H1 (cell line): Measurements from ENCODE around the gene SHROOM3. TPM values are rescaled to one million over a fixed set of nuclear protein-coding genes. Genes with fewer than 3 reads are reported as not detected.

Experiments used
- CTCF ChIA-PET: fragments of 300-600 bp; sonication (Branson Sonifier 250); formaldehyde crosslinking; loops from one replicate; lab custom pipeline; 2021; ENCODE audit not compliant: partially characterized antibody; lab: Charles Lee
- POLR2A ChIA-PET: fragments of 300-600 bp; sonication (Branson Sonifier 250); formaldehyde crosslinking; loops from one replicate; lab custom pipeline; 2021; ENCODE audit warnings: inconsistent platforms; ENCODE audit not compliant: partially characterized antibody; lab: Charles Lee
- DNase-seq, 2 experiments: peaks; one replicate each; pipeline versions ENCODE4 v3.0.0 to v3.0.0-alpha.2; 2010 to 2022; ENCODE audit warnings: low spot score in 2 of 2, low read depth in 1 of 2, mixed read lengths in 1 of 2
- FAIRE-seq: peaks from 2 replicates; lab custom pipeline; 2011; peaks lifted over from hg19 to GRCh38; lab: Jason Lieb, UNC
- H2AFZ ChIP-seq: 2 replicates; pipeline ENCODE4 v1.8.1; 2012; ENCODE audit warnings: low read length, inconsistent platforms
- H2AK5ac ChIP-seq: 2 replicates; pipeline ENCODE4 v1.6.1; 2013; ENCODE audit warnings: low read depth, low read length
- H2BK120ac ChIP-seq: replicated peaks from 2 replicates; pipeline ENCODE3; 2013; ENCODE audit warnings: low read depth, low read length, inconsistent platforms
- H2BK12ac ChIP-seq: 2 replicates; pipeline ENCODE4 v1.6.1; 2013; ENCODE audit warnings: low read depth, low read length
- H2BK15ac ChIP-seq: 2 replicates; pipeline ENCODE4 v1.6.1; 2013; ENCODE audit warnings: low read length
- H2BK20ac ChIP-seq: 2 replicates; pipeline ENCODE4 v1.6.1; 2013; ENCODE audit warnings: low read length
- H2BK5ac ChIP-seq: 2 replicates; pipeline ENCODE4 v1.6.1; 2013; ENCODE audit warnings: low read depth, low read length
- H3K14ac ChIP-seq: 2 replicates; pipeline ENCODE4 v1.6.1; 2013; ENCODE audit warnings: inconsistent platforms; ENCODE audit not compliant: insufficient read length
- H3K18ac ChIP-seq: 2 replicates; pipeline ENCODE4 v1.6.1; 2013; ENCODE audit warnings: low read length; ENCODE audit errors: extremely low read depth
- H3K23ac ChIP-seq: 2 replicates; pipeline ENCODE4 v1.6.1; 2013; ENCODE audit warnings: inconsistent platforms; ENCODE audit not compliant: insufficient read length
- H3K23me2 ChIP-seq: 2 replicates; pipeline ENCODE4 v1.6.1; 2013; ENCODE audit warnings: low read depth, low read length
- H3K27ac ChIP-seq: 2 replicates; pipeline ENCODE4 v1.6.1; 2011; ENCODE audit warnings: low read depth, low read length, inconsistent platforms
- H3K27me3 ChIP-seq, 4 experiments: replicated peaks in 1 of 4; 1 replicate in 1 of 4; 2 replicates in 3 of 4; pipeline versions ENCODE4 v1.6.1 to v1.8.1; 2011 to 2013; ENCODE audit warnings: low read length in 3 of 4, mild to moderate bottlenecking in 3 of 4, inconsistent platforms in 2 of 4, mixed read lengths in 2 of 4, moderate library complexity in 1 of 4; ENCODE audit not compliant: control insufficient read depth in 3 of 4, insufficient read depth in 3 of 4; ENCODE audit errors: extremely low read depth in 1 of 4
- H3K36me3 ChIP-seq, 4 experiments: 2 replicates each; pipeline versions ENCODE4 v1.6.1 to v1.8.1; 2011 to 2013; ENCODE audit warnings: mild to moderate bottlenecking in 4 of 4, low read length in 3 of 4, moderate library complexity in 2 of 4, control low read depth in 1 of 4, inconsistent platforms in 1 of 4; ENCODE audit not compliant: insufficient read depth in 4 of 4, control insufficient read depth in 2 of 4
- H3K4ac ChIP-seq: replicated peaks from 2 replicates; pipeline ENCODE3; 2013; ENCODE audit warnings: low read length, low read depth, mixed read lengths, inconsistent platforms; ENCODE audit not compliant: insufficient read length
- H3K4me1 ChIP-seq, 4 experiments: replicated peaks in 1 of 4; 1 replicate in 1 of 4; 2 replicates in 3 of 4; pipeline versions ENCODE4 v1.6.1 to v1.8.1; 2011 to 2013; ENCODE audit warnings: low read length in 3 of 4, inconsistent platforms in 2 of 4, mixed read lengths in 1 of 4; ENCODE audit not compliant: insufficient read depth in 4 of 4, control insufficient read depth in 3 of 4
- H3K4me2 ChIP-seq, 2 experiments: 2 replicates each; pipeline versions ENCODE4 v1.6.1 to v1.8.1; 2011 to 2013; ENCODE audit warnings: low read depth in 2 of 2, low read length in 2 of 2, control low read depth in 1 of 2, inconsistent platforms in 1 of 2, mild to moderate bottlenecking in 1 of 2; ENCODE audit not compliant: insufficient read depth in 1 of 2
- H3K4me3 ChIP-seq, 4 experiments: fragments of 200-600, 300-600 bp in 1 of 4; sonication (generic), shearing (Covaris generic), sonication (Bioruptor Twin) in 1 of 4; 2 replicates each; pipeline versions ENCODE4 v1.5.1 to v1.8.1; 2011 to 2016; ENCODE audit warnings: low read length in 4 of 4, low read depth in 3 of 4, control low read depth in 2 of 4, inconsistent platforms in 2 of 4, mild to moderate bottlenecking in 2 of 4, mixed read lengths in 1 of 4, moderate library complexity in 1 of 4; ENCODE audit not compliant: insufficient read depth in 2 of 4; ENCODE audit errors: extremely low read depth in 1 of 4
- H3K56ac ChIP-seq: replicated peaks from 2 replicates; pipeline ENCODE3; 2013; ENCODE audit warnings: low read depth, mild to moderate bottlenecking, mixed read lengths, low read length, inconsistent platforms; ENCODE audit not compliant: insufficient read length
- H3K79me1 ChIP-seq: 2 replicates; pipeline ENCODE4 v1.6.1; 2013; ENCODE audit warnings: low read depth, low read length, control low read depth
- H3K79me2 ChIP-seq, 2 experiments: 2 replicates each; pipeline versions ENCODE4 v1.6.1 to v1.8.1; 2012 to 2013; ENCODE audit warnings: low read length in 2 of 2, mild to moderate bottlenecking in 2 of 2, inconsistent platforms in 1 of 2; ENCODE audit not compliant: insufficient read depth in 2 of 2, control insufficient read depth in 1 of 2
- H3K9ac ChIP-seq, 4 experiments: replicated peaks in 1 of 4; 1 replicate in 1 of 4; 2 replicates in 3 of 4; pipeline versions ENCODE4 v1.6.1 to v1.8.1; 2011 to 2013; ENCODE audit warnings: low read depth in 3 of 4, low read length in 3 of 4, control low read depth in 2 of 4, mild to moderate bottlenecking in 2 of 4, moderate library complexity in 2 of 4, inconsistent platforms in 1 of 4; ENCODE audit errors: extremely low read depth in 1 of 4
- H3K9me3 ChIP-seq, 2 experiments: 2 replicates each; pipeline versions ENCODE4 v1.6.1 to v1.8.1; 2012 to 2013; ENCODE audit warnings: mild to moderate bottlenecking in 2 of 2, moderate library complexity in 2 of 2, control low read depth in 1 of 2, inconsistent platforms in 1 of 2, low read depth in 1 of 2, low read length in 1 of 2, mixed read lengths in 1 of 2; ENCODE audit not compliant: insufficient read depth in 2 of 2
- H4K20me1 ChIP-seq, 2 experiments: replicated peaks in 1 of 2; 2 replicates each; pipeline versions ENCODE3 to v1.8.1; 2011 to 2013; ENCODE audit warnings: inconsistent platforms in 2 of 2, low read length in 2 of 2, mild to moderate bottlenecking in 1 of 2; ENCODE audit not compliant: insufficient read depth in 2 of 2, control insufficient read depth in 1 of 2
- H4K5ac ChIP-seq: 2 replicates; pipeline ENCODE4 v1.6.1; 2013; ENCODE audit warnings: low read length, low read depth, mixed read lengths, inconsistent platforms; ENCODE audit not compliant: insufficient read length
- H4K8ac ChIP-seq: 2 replicates; pipeline ENCODE4 v1.8.0; 2013; ENCODE audit warnings: mild to moderate bottlenecking, moderate library complexity, low read length, inconsistent platforms; ENCODE audit not compliant: insufficient read depth; ENCODE audit errors: extremely low read depth
- H4K91ac ChIP-seq: replicated peaks from 2 replicates; pipeline ENCODE3; 2013; ENCODE audit warnings: low read length, mixed read lengths, inconsistent platforms; ENCODE audit not compliant: insufficient read length
- CHD2 ChIP-seq: IDR thresholded peaks from 2 replicates; pipeline ENCODE4 v1.6.1; 2012; ENCODE audit warnings: low read length, improper control_type of control experiment
- CTBP2 ChIP-seq: IDR thresholded peaks from 2 replicates; pipeline ENCODE4 v1.7.0; 2011; ENCODE audit warnings: borderline replicate concordance, mild to moderate bottlenecking, moderate library complexity, mixed read lengths, low read length; ENCODE audit not compliant: insufficient read depth, insufficient read length
- CTCF ChIP-seq, 3 experiments: IDR thresholded peaks; 1 replicate in 2 of 3; 2 replicates in 1 of 3; pipeline versions ENCODE4 v1.5.1 to v1.6.1; 2011; ENCODE audit warnings: low read length in 3 of 3, mild to moderate bottlenecking in 3 of 3, inconsistent platforms in 2 of 3, low read depth in 1 of 3, moderate library complexity in 1 of 3; ENCODE audit not compliant: insufficient read depth in 1 of 3; ENCODE audit errors: control extremely low read depth in 1 of 3
- JUND ChIP-seq: IDR thresholded peaks from 2 replicates; pipeline ENCODE4 v1.6.1; 2011; ENCODE audit warnings: mild to moderate bottlenecking, improper control_type of control experiment, low read length
- MAFK ChIP-seq: IDR thresholded peaks from 2 replicates; pipeline ENCODE4 v1.6.1; 2012; ENCODE audit warnings: low read depth, mild to moderate bottlenecking, improper control_type of control experiment, low read length
- POU5F1 ChIP-seq: IDR thresholded peaks from 2 replicates; pipeline ENCODE4 v1.6.1; 2011; ENCODE audit warnings: low read depth, mild to moderate bottlenecking, low read length, moderate library complexity
- RFX5 ChIP-seq: IDR thresholded peaks from 2 replicates; pipeline ENCODE4 v1.6.1; 2011; ENCODE audit warnings: low read depth, low read length, improper control_type of control experiment, borderline replicate concordance
- SAP30 ChIP-seq: fragments of 300-600 bp; sonication (generic); IDR thresholded peaks from 2 replicates; pipeline ENCODE4 v1.7.1; 2012; ENCODE audit warnings: low read length, moderate library complexity, mild to moderate bottlenecking, inconsistent platforms; ENCODE audit not compliant: insufficient read depth, insufficient replicate concordance
- SIX5 ChIP-seq: IDR thresholded peaks from 2 replicates; pipeline ENCODE4 v1.6.1; 2011; ENCODE audit warnings: mild to moderate bottlenecking, low read depth, low read length
- SUZ12 ChIP-seq: fragments of 200-600 bp; sonication (generic); IDR thresholded peaks from 2 replicates; pipeline ENCODE4 v1.6.1; 2012; ENCODE audit warnings: mild to moderate bottlenecking, inconsistent platforms, low read length, moderate library complexity, mixed read lengths
- TBP ChIP-seq: IDR thresholded peaks from 2 replicates; pipeline ENCODE4 v1.6.1; 2011; ENCODE audit warnings: low read depth, low read length, improper control_type of control experiment
- ZNF274 ChIP-seq: IDR thresholded peaks from 2 replicates; pipeline ENCODE4 v1.7.0; 2012; ENCODE audit warnings: low read length, borderline replicate concordance; ENCODE audit errors: extremely low read depth
- WGBS, 2 experiments: shearing (Covaris generic) in 1 of 2; methylation state at CpG; one replicate each; pipeline versions ENCODE4 v1.1.6 to v1.1.7; 2013 to 2015; ENCODE audit warnings: low lambda C conversion rate in 2 of 2, mixed read lengths in 2 of 2, inconsistent platforms in 1 of 2, low coverage in 1 of 2, missing lambda C conversion rate in 1 of 2; ENCODE audit not compliant: insufficient replicate concordance in 2 of 2, insufficient coverage in 1 of 2, insufficient read length in 1 of 2; ENCODE audit errors: extremely low coverage in 1 of 2, missing lambda C conversion rate in 1 of 2; 5-methylcytosine and 5-hydroxymethylcytosine counted together
- polyA plus RNA-seq, 7 experiments: library from polyadenylated mRNA; depleted of rRNA in 3 of 7; stranded (reverse) in 5 of 7; unstranded in 2 of 7; fragments of >200 nt in 5 of 7; fragments of 200-250 nt in 2 of 7; gene quantifications; 1 replicate in 5 of 7; 2 replicates in 1 of 7; 4 replicates in 1 of 7; pipeline versions ENCODE4 v1.2.1 to v1.2.3, GENCODE V29; 2011 to 2013; ENCODE audit warnings: missing spikeins in 2 of 7, mixed read lengths in 2 of 7
- total RNA-seq: library from RNA; stranded (reverse); fragmentation: NEBNext Ultra II Directional; extraction: Animal tissue kit (Norgen Biotek cat#: 25700); gene quantifications from 2 replicates; pipeline ENCODE4 v1.2.1, GENCODE V29; 2021

The SHROOM3 gene
- total and polyA plus RNA-seq, 2 of the 8 experiments (the other 6 are each of a cell fraction or from before 2014, with no cell fraction given): 15.8 to 34.0 TPM

GRCh38 chr4:76582817-76583087 is 147.7 kb downstream of the SHROOM3 start:
- Histone ChIP-seq H2AK5ac (no peak overlapping the region), H3K4me2 (no peak overlapping the region), H3K79me1 (no peaks in the 10 kb centered on the region), H3K27ac (no peak overlapping the region), H4K20me1 (no peaks in the 10 kb centered on the region), H4K8ac (no peak overlapping the region), H3K36me3 (no peaks in the 10 kb centered on the region), H2BK15ac (no peak overlapping the region), H3K18ac (no peak overlapping the region), H3K14ac (no peak overlapping the region), H3K23me2 (peaks cover 2% of the 10 kb centered on the region; the same call in 1 of the 2 replicates), H3K27me3 (no peaks in the 10 kb centered on the region), H3K79me2 (no peaks in the 10 kb centered on the region), H2BK12ac (no peak overlapping the region), H4K91ac (no peak overlapping the region), H2BK5ac (no peak overlapping the region), H3K23ac (no peak overlapping the region), H4K5ac (no peak overlapping the region), H3K4me3 (no peak overlapping the region), H3K4ac (no peak overlapping the region), H2BK20ac (no peak overlapping the region), H2BK120ac (no peak overlapping the region), H3K9ac (no peak overlapping the region), H3K4me1 (peaks cover 0 to 6% (median 3%) of the 10 kb centered on the region in 4 experiments), H3K56ac (no peak overlapping the region), H2AFZ (no peak overlapping the region), H3K9me3 (no peaks in the 10 kb centered on the region)
- DNase-seq (no peak), FAIRE-seq (no peak)
- WGBS, 2 experiments: 91% methylated on average over 3 of the region's 3 CpGs; no CpG with 5 or more reads in 1 of the 2 experiments
- CTCF ChIA-PET: interaction anchor here (0.7 kb wide), 2 partner anchors 135 to 304 kb away, joined by 3 read pairs; no protein-coding TSS in a partner anchor
- TF ChIP-seq POU5F1 (no peak), CTCF (IDR thresholded peaks at IDR 0.05; ENCODE audit: control extremely low read depth in 1 of 3, insufficient read depth in 1 of 3, low read depth in 1 of 3, low read length in 3 of 3) (no peak), RFX5 (no peak), SUZ12 (no peak), ZNF274 (no peak), CTBP2 (no peak), SIX5 (no peak), MAFK (no peak), SAP30 (no peak), TBP (no peak), JUND (no peak), CHD2 (no peak)
- POLR2A ChIA-PET: no interaction called here
